PC-3 (cell line): ENCODE data around the gene CDS1. TPM values are rescaled to one million over a fixed set of nuclear protein-coding genes. Genes with fewer than 3 reads are reported as not detected.

Source experiments
- ATAC-seq: fragments of 200-7000 bp; cut with Tn5 transposase; 2 replicates; pipeline ENCODE4 v1.9.1; 2020; ENCODE audit warnings: mild to moderate bottlenecking, moderate library complexity
- BruUV-seq: library from RNA; stranded (reverse); fragments of 400-500 nt; replicated peaks from 2 replicates; lab custom pipeline; 2021; lab: Mats Ljungman, UMichigan
- CTCF ChIA-PET: fragments of 300-600 bp; sonication (Branson Sonifier 250); formaldehyde crosslinking; loops from one replicate; lab custom pipeline; 2022; ENCODE audit warnings: antibody characterized with exemption; lab: Charles Lee
- POLR2A ChIA-PET: fragments of 300-600 bp; sonication (Branson Sonifier 250); formaldehyde crosslinking; loops from one replicate; lab custom pipeline; 2022; ENCODE audit warnings: antibody characterized with exemption; ENCODE audit not compliant: unreplicated experiment; lab: Charles Lee
- DNase-seq: peaks from one replicate; pipeline ENCODE4 v3.0.0-alpha.2; 2015
- H2AFZ ChIP-seq: fragments of 300-600 bp; sonication (generic); 2 replicates; pipeline ENCODE4 v1.6.0; 2016; ENCODE audit warnings: antibody characterized with exemption, low read length
- H3F3A ChIP-seq: fragments of 300-600 bp; sonication (generic); one replicate; pipeline ENCODE4 v1.6.0; 2017; ENCODE audit warnings: antibody characterized with exemption, low read length, control low read depth, mild to moderate bottlenecking; ENCODE audit not compliant: unreplicated experiment
- H3K27ac ChIP-seq: fragments of 300-600 bp; sonication (generic); 2 replicates; pipeline ENCODE4 v1.5.1; 2016; ENCODE audit warnings: mild to moderate bottlenecking, low read length
- H3K27me3 ChIP-seq: fragments of 300-600 bp; sonication (generic); 2 replicates; pipeline ENCODE4 v1.6.1; 2016; ENCODE audit warnings: low read length, mixed read lengths
- H3K36me3 ChIP-seq: fragments of 300-600 bp; sonication (generic); 2 replicates; pipeline ENCODE4 v1.6.1; 2016; ENCODE audit warnings: low read depth, mixed run types, low read length, mixed read lengths
- H3K4me1 ChIP-seq: fragments of 300-600 bp; sonication (generic); 2 replicates; pipeline ENCODE4 v1.5.1; 2016; ENCODE audit warnings: low read length; ENCODE audit not compliant: insufficient read depth
- H3K4me2 ChIP-seq: fragments of 300-600 bp; sonication (generic); 2 replicates; pipeline ENCODE4 v1.6.0; 2016; ENCODE audit warnings: low read length
- H3K4me3 ChIP-seq: fragments of 300-600 bp; sonication (generic); 2 replicates; pipeline ENCODE4 v1.5.1; 2016; ENCODE audit warnings: mild to moderate bottlenecking, low read length, mixed read lengths
- H3K79me2 ChIP-seq: fragments of 300-600 bp; sonication (generic); 2 replicates; pipeline ENCODE4 v1.6.1; 2017; ENCODE audit warnings: low read length, mixed read lengths
- H3K9ac ChIP-seq: fragments of 300-600 bp; sonication (generic); 2 replicates; pipeline ENCODE4 v1.6.0; 2016; ENCODE audit warnings: mild to moderate bottlenecking, low read length
- H3K9me2 ChIP-seq: fragments of 300-600 bp; sonication (generic); replicated peaks from 2 replicates; pipeline ENCODE4 v1.6.1; 2016; ENCODE audit warnings: mixed run types, low read length, mixed read lengths
- H3K9me3 ChIP-seq: fragments of 300-600 bp; sonication (generic); 2 replicates; pipeline ENCODE4 v1.6.1; 2016; ENCODE audit warnings: low read length, mixed read lengths
- H4K20me1 ChIP-seq: fragments of 300-600 bp; sonication (generic); 2 replicates; pipeline ENCODE4 v1.6.1; 2016; ENCODE audit warnings: low read length, mixed read lengths
- EZH2 ChIP-seq: fragments of 300-600 bp; sonication (generic); IDR thresholded peaks from one replicate; pipeline ENCODE4 v1.6.1; 2017; ENCODE audit warnings: antibody characterized with exemption, mild to moderate bottlenecking, low read length; ENCODE audit not compliant: unreplicated experiment
- EZH2phosphoT487 ChIP-seq: fragments of 300-600 bp; sonication (generic); IDR thresholded peaks from 2 replicates; pipeline ENCODE4 v1.6.1; 2018; ENCODE audit warnings: mild to moderate bottlenecking, antibody characterized with exemption, low read length, borderline replicate concordance
- intact Hi-C: fragments of 100-400 bp; cut with micrococcal nuclease; formaldehyde crosslinking; loops from 2 replicates; pipeline ENCODE4 v1.9.0; 2023
- total RNA-seq: library from RNA; depleted of rRNA; stranded (reverse); fragments of >200 nt; gene quantifications from 2 replicates; pipeline ENCODE4 v1.2.3, GENCODE V29; 2014
- TF ChIP-seq, protein P1 (sequence below): fragments of 300-600 bp; sonication (generic); conservative IDR thresholded peaks from 2 replicates; pipeline ENCODE4 v1.5.1; 2017; ENCODE audit warnings: antibody characterized with exemption, low read depth, mild to moderate bottlenecking, low read length

The CDS1 gene
- total RNA-seq, 1 experiment from 2014 or later = 10.4 TPM

DNA sequence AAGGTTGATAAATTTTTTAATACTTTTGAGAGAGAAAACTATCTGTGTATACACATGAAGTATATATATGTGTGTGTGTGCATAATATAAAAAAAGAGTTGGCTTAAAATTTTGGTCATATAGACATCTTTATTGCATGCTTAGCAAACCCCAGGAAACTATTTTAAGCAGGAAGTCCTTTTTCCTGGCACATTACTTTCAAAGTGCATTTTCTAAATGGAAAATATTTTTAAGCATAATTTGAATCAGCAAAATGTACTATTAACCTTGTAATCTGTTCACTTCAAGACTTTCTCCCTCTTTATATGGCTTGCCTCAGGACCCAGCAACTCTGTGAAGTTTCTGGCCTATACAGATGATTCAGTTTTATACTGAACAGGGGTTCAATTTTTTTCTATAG is 106.3 kb downstream of the CDS1 start:
- Histone ChIP-seq H3F3A (peaks cover 11% of the 10 kb centered on the region), H3K9me3 (no peaks in the 10 kb centered on the region), H4K20me1 (no peaks in the 10 kb centered on the region), H3K4me2 (no peak overlapping the region), H3K36me3 (0 out of 2 replicates have a peak, but pooled peaks cover 12% of the 10 kb centered on the region), H3K9me2 (no peaks in the 10 kb centered on the region), H3K27me3 (no peaks in the 10 kb centered on the region), H3K4me3 (no peak overlapping the region), H2AFZ (no peak overlapping the region), H3K79me2 (no peaks in the 10 kb centered on the region), H3K27ac (peak overlapping the region; percentile 99; the same call in 1 of the 2 replicates), H3K9ac (no peak overlapping the region), H3K4me1 (peaks cover 38% of the 10 kb centered on the region)
- BruUV-seq = no TSS peak
- no peak for ATAC-seq
- ChIA-PET POLR2A (no interaction called here), CTCF (no interaction called here)
- intact Hi-C loops = no loop called here
- no peak for DNase-seq
- TF ChIP-seq EZH2 (no peak), EZH2phosphoT487 (no peak)

DNA sequence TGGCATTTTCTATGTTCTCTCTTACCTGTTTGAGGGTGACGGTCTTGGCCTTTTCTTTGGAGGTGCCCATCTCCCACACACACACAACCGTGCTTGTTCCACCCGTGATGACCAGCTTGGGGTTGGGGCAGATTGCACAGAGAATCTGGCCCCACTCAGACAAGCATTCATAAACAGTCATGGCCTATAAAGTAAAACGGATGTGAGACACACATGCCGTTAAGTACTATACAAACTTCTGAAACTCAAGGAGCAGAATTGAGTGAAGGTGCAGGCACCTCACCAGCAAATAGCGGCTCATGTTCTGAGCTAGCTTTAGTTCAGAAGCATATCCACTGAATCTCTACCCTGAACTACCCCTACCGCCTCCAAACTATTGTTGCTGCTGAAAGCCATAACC is 107.6 kb downstream of the CDS1 start:
- H3K36me3 ChIP-seq = peaks cover 12% of the 10 kb centered on the region; the same call in 1 of the 2 replicates
- H3K9me2 ChIP-seq = no peaks in the 10 kb centered on the region
- peaks cover 11% of the 10 kb centered on the region for H3F3A ChIP-seq
- H4K20me1 ChIP-seq = no peaks in the 10 kb centered on the region
- ATAC-seq (peak; percentile 68), DNase-seq (peak; percentile 67)
- no TSS peak for BruUV-seq
- peaks cover 38% of the 10 kb centered on the region for H3K4me1 ChIP-seq
- intact Hi-C loops = loop anchor here (2.0 to 5.0 kb wide), 2 partner anchors 53 to 108 kb away; partner anchors contain the start of gene CDS1
- H3K79me2 ChIP-seq = no peaks in the 10 kb centered on the region
- H3K9me3 ChIP-seq = no peaks in the 10 kb centered on the region
- POLR2A ChIA-PET = no interaction called here
- peak overlapping the region; percentile 62 for H3K4me3 ChIP-seq
- peak overlapping the region; percentile 81 for H3K9ac ChIP-seq
- H3K27me3 ChIP-seq = no peaks in the 10 kb centered on the region
- TF ChIP-seq EZH2 (no peak), EZH2phosphoT487 (no peak)
- TF ChIP-seq, protein P1, sequence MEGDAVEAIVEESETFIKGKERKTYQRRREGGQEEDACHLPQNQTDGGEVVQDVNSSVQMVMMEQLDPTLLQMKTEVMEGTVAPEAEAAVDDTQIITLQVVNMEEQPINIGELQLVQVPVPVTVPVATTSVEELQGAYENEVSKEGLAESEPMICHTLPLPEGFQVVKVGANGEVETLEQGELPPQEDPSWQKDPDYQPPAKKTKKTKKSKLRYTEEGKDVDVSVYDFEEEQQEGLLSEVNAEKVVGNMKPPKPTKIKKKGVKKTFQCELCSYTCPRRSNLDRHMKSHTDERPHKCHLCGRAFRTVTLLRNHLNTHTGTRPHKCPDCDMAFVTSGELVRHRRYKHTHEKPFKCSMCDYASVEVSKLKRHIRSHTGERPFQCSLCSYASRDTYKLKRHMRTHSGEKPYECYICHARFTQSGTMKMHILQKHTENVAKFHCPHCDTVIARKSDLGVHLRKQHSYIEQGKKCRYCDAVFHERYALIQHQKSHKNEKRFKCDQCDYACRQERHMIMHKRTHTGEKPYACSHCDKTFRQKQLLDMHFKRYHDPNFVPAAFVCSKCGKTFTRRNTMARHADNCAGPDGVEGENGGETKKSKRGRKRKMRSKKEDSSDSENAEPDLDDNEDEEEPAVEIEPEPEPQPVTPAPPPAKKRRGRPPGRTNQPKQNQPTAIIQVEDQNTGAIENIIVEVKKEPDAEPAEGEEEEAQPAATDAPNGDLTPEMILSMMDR = no peak
- peak overlapping the region; percentile 93 for H3K4me2 ChIP-seq
- H2AFZ ChIP-seq = no peak overlapping the region
- peak overlapping the region; percentile 99 for H3K27ac ChIP-seq
- CTCF ChIA-PET = interaction anchor here (0.6 to 1.2 kb wide), 2 partner anchors 112 kb away, joined by 4 to 6 read pairs; no protein-coding TSS in a partner anchor

DNA sequence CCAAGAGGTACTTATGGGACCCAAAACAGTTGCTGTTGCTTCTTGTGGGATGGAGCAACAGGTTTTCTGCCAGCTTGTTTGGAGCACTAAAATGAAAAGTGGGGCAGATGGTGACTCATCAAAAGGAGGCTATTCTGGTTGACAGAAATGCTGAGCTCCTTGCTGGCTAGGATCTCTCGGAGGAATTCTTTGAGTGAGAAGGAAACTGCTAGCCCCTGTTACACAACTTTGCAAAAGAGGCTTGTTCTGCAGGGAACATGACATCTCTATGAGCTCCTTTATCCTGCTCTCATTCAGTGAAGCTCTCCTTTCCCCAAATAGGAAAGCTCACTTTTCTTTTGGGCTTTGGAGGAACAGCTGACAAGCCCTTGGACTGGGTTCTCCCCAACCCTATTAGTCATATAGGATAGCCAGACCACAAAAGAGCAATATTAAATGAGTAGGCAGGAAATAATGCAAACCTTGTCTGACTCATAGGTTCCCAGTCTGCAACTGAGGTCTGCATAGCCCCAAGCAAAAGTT is 108.3 kb downstream of the CDS1 start:
- intact Hi-C loops = loop anchor here (2.0 to 5.0 kb wide), 2 partner anchors 54 to 108 kb away; partner anchors contain the start of gene CDS1
- POLR2A ChIA-PET = no interaction called here

More for the DNA sequence above, 108.3 kb downstream of the CDS1 start:
- Histone ChIP-seq H2AFZ (no peak overlapping the region), H3K4me3 (peak overlapping the region; percentile 62), H3K9me3 (no peaks in the 10 kb centered on the region), H3K27me3 (no peaks in the 10 kb centered on the region), H4K20me1 (no peaks in the 10 kb centered on the region), H3K4me1 (peaks cover 38% of the 10 kb centered on the region), H3K4me2 (peak overlapping the region; percentile 93), H3K79me2 (no peaks in the 10 kb centered on the region), H3F3A (peaks cover 11% of the 10 kb centered on the region), H3K36me3 (peaks cover 16% of the 10 kb centered on the region; the same call in 1 of the 2 replicates), H3K27ac (peak overlapping the region; percentile 99), H3K9ac (peak overlapping the region; percentile 81), H3K9me2 (no peaks in the 10 kb centered on the region)
- TF ChIP-seq EZH2phosphoT487 (no peak), EZH2 (no peak)
- TF ChIP-seq, protein P1 = no peak
- DNase-seq (peak; percentile 93), ATAC-seq (peak; percentile 83)
- CTCF ChIA-PET = interaction anchor here (1.2 kb wide), 1 partner anchor 112 kb away, joined by 6 read pairs; no protein-coding TSS in a partner anchor
- no TSS peak for BruUV-seq
